CD4-positive, alpha-beta memory T cell (primary cell): ENCODE results near the gene TTLL5. TPM values are rescaled to one million over a fixed set of nuclear protein-coding genes. Genes with fewer than 3 reads are reported as not detected.
A peak's percentile ranks its signal among the peaks of the same experiment; 100 is the strongest.

ENCODE experiments used
- CTCF ChIA-PET: fragments of 350-600 bp; sonication (Branson Sonifier 250); formaldehyde crosslinking; loops from one replicate; lab custom pipeline; 2021; ENCODE audit warnings: inconsistent platforms; ENCODE audit not compliant: partially characterized antibody; lab: Charles Lee
- POLR2A ChIA-PET: fragments of 350-600 bp; sonication (Branson Sonifier 250); formaldehyde crosslinking; loops from one replicate; lab custom pipeline; 2021; ENCODE audit not compliant: partially characterized antibody; lab: Charles Lee
- DNase-seq, 5 donors: peaks; one replicate each; pipeline versions ENCODE4 v3.0.0 to v3.0.0-alpha.2; 2020 to 2022; ENCODE audit warnings: mixed read lengths in 1 of 5
- H3K27ac ChIP-seq: one replicate; pipeline ENCODE4 v1.7.0; 2013; ENCODE audit warnings: low read depth, low read length
- H3K27me3 ChIP-seq: 2 replicates; pipeline ENCODE4 v1.7.0; 2013; ENCODE audit warnings: mild to moderate bottlenecking, low read length, moderate library complexity; ENCODE audit not compliant: insufficient read depth
- H3K36me3 ChIP-seq: 2 replicates; pipeline ENCODE4 v1.7.0; 2013; ENCODE audit warnings: mild to moderate bottlenecking, low read length, moderate library complexity; ENCODE audit not compliant: insufficient read depth
- H3K4me1 ChIP-seq: 2 replicates; pipeline ENCODE4 v1.7.0; 2013; ENCODE audit warnings: mild to moderate bottlenecking, low read length, moderate library complexity; ENCODE audit not compliant: insufficient read depth
- H3K4me3 ChIP-seq, 2 donors: one replicate each; pipeline ENCODE4 v1.7.0; 2013; ENCODE audit warnings: low read length in 2 of 2, mild to moderate bottlenecking in 1 of 2
- H3K9me3 ChIP-seq, 2 donors: one replicate each; pipeline ENCODE4 v1.7.0; 2013; ENCODE audit warnings: low read length in 2 of 2, control low read depth in 1 of 2; ENCODE audit not compliant: control insufficient read depth in 1 of 2
- H3K27ac Mint-ChIP-seq, 7 donors: one replicate each; pipeline ENCODE4 v1.8.0; 2020 to 2021; ENCODE audit warnings: mixed read lengths in 7 of 7, mild to moderate bottlenecking in 6 of 7, inconsistent platforms in 3 of 7, moderate library complexity in 3 of 7
- H3K27me3 Mint-ChIP-seq, 2 donors: one replicate each; pipeline ENCODE4 v1.8.0; 2020 to 2021; ENCODE audit warnings: mixed read lengths in 2 of 2
- H3K36me3 Mint-ChIP-seq, 2 donors: one replicate each; pipeline ENCODE4 v1.8.0; 2020 to 2021; ENCODE audit warnings: mixed read lengths in 2 of 2, inconsistent platforms in 1 of 2, mild to moderate bottlenecking in 1 of 2
- H3K4me1 Mint-ChIP-seq, 4 donors: one replicate each; pipeline ENCODE4 v1.8.0; 2020 to 2021; ENCODE audit warnings: mixed read lengths in 4 of 4, mild to moderate bottlenecking in 1 of 4
- H3K4me3 Mint-ChIP-seq, 8 donors: one replicate each; pipeline ENCODE4 v1.8.0; 2020 to 2021; ENCODE audit warnings: mixed read lengths in 8 of 8, mild to moderate bottlenecking in 7 of 8, moderate library complexity in 6 of 8, inconsistent platforms in 3 of 8
- H3K9me3 Mint-ChIP-seq, 8 donors: one replicate each; pipeline ENCODE4 v1.8.0; 2020 to 2021; ENCODE audit warnings: mixed read lengths in 8 of 8, mild to moderate bottlenecking in 5 of 8, inconsistent platforms in 3 of 8, moderate library complexity in 1 of 8
- intact Hi-C: fragments of 100-400 bp; cut with micrococcal nuclease; formaldehyde crosslinking; loops from one replicate; pipeline ENCODE4 v1.15.1; 2023
- polyA plus RNA-seq, 2 donors: library from polyadenylated mRNA; unstranded; fragments of 300-500 nt; fragmentation: Illumina TruSeq; gene quantifications; one replicate each; pipeline ENCODE4 v1.2.3, GENCODE V29; 2021
- total RNA-seq, 2 experiments: library from RNA; stranded (reverse); gene quantifications; one replicate each; pipeline ENCODE4 v1.2.3, GENCODE V29; 2021

Gene TTLL5
- total and polyA plus RNA-seq, 4 experiments from 2014 or later, result 8.4 to 28.2 (median 20.5) TPM

DNA sequence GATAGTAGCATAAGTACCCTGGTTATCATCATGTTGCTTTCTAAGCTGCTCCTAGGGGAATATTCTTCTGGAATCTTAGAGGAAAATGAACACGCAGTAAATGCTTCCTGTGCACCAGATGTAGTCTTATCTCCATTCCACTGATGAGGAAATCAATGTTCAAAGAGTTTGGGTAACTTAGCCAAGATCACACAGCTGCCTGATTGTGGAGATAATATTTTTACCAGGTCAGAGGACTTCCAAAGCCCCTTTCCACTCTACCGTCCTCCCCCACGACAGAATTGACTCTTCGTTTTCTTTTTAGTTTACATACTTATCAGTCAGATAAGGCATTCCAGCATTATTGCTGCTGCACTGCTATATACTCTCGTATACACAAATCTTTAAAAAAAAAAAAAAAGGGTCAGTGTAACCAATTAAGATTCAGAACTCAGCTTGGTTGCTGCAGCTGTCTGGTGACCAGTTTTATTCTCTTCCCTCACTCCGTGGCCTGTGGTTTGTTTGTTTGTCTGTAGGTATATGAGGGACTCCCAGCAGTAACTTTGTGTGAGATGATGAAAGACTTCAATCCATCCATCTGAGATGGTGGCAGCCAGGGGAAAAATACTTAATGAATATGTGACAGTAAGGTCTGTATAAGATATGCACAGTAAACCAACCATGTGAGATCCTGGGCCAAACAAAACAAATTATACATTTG is 210.3 kb downstream of the TTLL5 start:
- H3K4me3 ChIP-seq, result no peak overlapping the region
- H3K9me3 ChIP-seq, result no peaks in the 10 kb centered on the region
- ChIA-PET CTCF (no interaction called here), POLR2A (no interaction called here)
- no peaks in the 10 kb centered on the region for H3K4me1 ChIP-seq
- H3K36me3 ChIP-seq, result no peaks in the 10 kb centered on the region
- peak overlapping the region in 1 of 7 donors; percentile 38 for H3K27ac Mint-ChIP-seq
- intact Hi-C loops, result no loop called here
- H3K27ac ChIP-seq, result no peak overlapping the region
- H3K4me1 Mint-ChIP-seq, result peaks cover 0 to 3% (median 0%) of the 10 kb centered on the region in 4 donors
- H3K4me3 Mint-ChIP-seq, result no peak overlapping the region
- peaks cover 6 to 27% of the 10 kb centered on the region in 2 donors for H3K36me3 Mint-ChIP-seq
- no peaks in the 10 kb centered on the region for H3K27me3 Mint-ChIP-seq
- H3K27me3 ChIP-seq, result no peaks in the 10 kb centered on the region
- no peak for DNase-seq
- no peaks in the 10 kb centered on the region for H3K9me3 Mint-ChIP-seq

DNA sequence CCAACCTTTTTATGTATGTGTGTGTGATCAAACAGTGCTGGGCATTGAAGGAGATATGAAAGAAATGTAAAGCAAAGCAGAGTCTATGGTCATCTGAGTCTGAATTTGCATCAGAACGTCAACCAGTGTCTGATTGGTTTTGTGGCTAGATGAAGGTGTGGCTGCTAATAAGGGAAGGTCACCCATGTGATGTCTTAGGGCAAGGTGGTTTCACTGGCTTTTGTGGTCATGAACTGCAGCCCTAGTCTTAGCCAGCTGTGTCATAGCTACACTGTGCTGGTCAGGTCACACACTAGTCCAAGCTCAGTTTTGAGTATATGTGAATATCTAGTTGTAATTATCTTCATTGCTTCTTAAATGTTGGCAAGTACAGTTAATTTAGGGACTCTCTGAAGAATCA is 214.9 kb downstream of the TTLL5 start:
- no peak overlapping the region for H3K27ac Mint-ChIP-seq

DNA sequence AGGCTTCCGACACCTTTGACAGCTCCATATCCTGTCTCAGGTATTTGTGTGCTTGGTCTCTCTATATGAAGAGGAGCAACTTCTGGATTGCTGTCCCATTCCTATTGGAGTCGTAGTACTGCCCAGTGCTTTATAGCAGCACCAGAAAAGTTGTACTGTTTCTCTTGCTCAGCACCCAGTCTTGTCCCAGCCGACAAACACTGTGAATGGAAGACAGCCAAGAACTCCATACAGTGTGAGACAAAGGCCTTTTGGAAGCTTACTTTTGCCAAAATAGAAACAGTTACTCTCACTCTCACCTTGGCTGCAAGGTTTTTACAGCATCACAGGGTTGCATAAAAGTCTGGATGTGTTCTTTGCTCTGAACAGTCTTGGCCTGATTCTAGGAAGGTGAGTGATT is 215.5 kb downstream of the TTLL5 start:
- no peaks in the 10 kb centered on the region for H3K9me3 ChIP-seq
- intact Hi-C loops, result no loop called here
- Mint-ChIP-seq H3K27me3 (no peaks in the 10 kb centered on the region), H3K36me3 (peaks cover 6 to 20% of the 10 kb centered on the region in 2 donors), H3K9me3 (no peaks in the 10 kb centered on the region), H3K4me1 (peaks cover 0 to 2% (median 0%) of the 10 kb centered on the region in 4 donors), H3K27ac (no peak overlapping the region), H3K4me3 (no peak overlapping the region)
- no peak for DNase-seq
- no peak overlapping the region for H3K27ac ChIP-seq
- H3K4me3 ChIP-seq, result no peak overlapping the region
- CTCF ChIA-PET, result interaction anchor here (2.1 kb wide), 1 partner anchor 30 kb away, joined by 5 read pairs; no protein-coding TSS in a partner anchor
- H3K36me3 ChIP-seq, result no peaks in the 10 kb centered on the region
- POLR2A ChIA-PET, result no interaction called here
- no peaks in the 10 kb centered on the region for H3K27me3 ChIP-seq
- no peaks in the 10 kb centered on the region for H3K4me1 ChIP-seq

More for the DNA sequence above, 214.9 kb downstream of the TTLL5 start:
- Mint-ChIP-seq H3K27me3 (no peaks in the 10 kb centered on the region), H3K9me3 (no peaks in the 10 kb centered on the region), H3K4me3 (no peak overlapping the region), H3K4me1 (peaks cover 0 to 2% (median 0%) of the 10 kb centered on the region in 4 donors), H3K36me3 (peaks cover 6 to 21% of the 10 kb centered on the region in 2 donors)
- intact Hi-C loops, result no loop called here
- no peaks in the 10 kb centered on the region for H3K36me3 ChIP-seq
- H3K4me1 ChIP-seq, result no peaks in the 10 kb centered on the region
- no peak for DNase-seq
- no peaks in the 10 kb centered on the region for H3K27me3 ChIP-seq
- no peak overlapping the region for H3K4me3 ChIP-seq
- ChIA-PET POLR2A (no interaction called here), CTCF (interaction anchor here (2.1 kb wide), 1 partner anchor 31 kb away, joined by 5 read pairs; no protein-coding TSS in a partner anchor)
- no peaks in the 10 kb centered on the region for H3K9me3 ChIP-seq
- H3K27ac ChIP-seq, result no peak overlapping the region

DNA sequence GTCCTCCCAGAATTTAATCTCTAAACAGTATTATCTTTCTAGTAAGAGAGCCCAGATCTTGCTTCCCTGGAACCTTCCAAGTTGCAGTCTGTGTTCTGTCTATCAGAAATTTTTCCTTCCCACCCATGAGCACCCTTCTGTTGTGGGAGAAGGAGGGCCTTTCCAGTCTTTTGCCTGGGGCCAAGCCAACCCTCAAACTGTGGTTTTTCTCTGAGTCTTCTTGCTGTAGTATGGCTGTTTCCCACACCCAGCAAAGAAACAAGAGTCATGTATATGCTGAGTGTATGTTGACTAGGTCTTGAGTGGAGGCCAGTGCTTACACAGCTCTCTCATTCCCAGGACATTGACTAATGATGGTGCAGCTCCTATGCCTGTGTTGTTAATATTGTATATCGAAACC is 216.2 kb downstream of the TTLL5 start:
- H3K4me1 Mint-ChIP-seq, result peaks cover 0 to 2% (median 0%) of the 10 kb centered on the region in 4 donors
- H3K4me3 Mint-ChIP-seq, result no peak overlapping the region
- Histone ChIP-seq H3K4me1 (no peaks in the 10 kb centered on the region), H3K36me3 (no peaks in the 10 kb centered on the region), H3K27me3 (no peaks in the 10 kb centered on the region), H3K9me3 (no peaks in the 10 kb centered on the region), H3K27ac (no peak overlapping the region), H3K4me3 (no peak overlapping the region)
- no peaks in the 10 kb centered on the region for H3K9me3 Mint-ChIP-seq
- H3K27ac Mint-ChIP-seq, result no peak overlapping the region
- no peak for DNase-seq
- CTCF ChIA-PET, result interaction anchor here (2.1 kb wide), 1 partner anchor 29 kb away, joined by 5 read pairs; no protein-coding TSS in a partner anchor
- intact Hi-C loops, result no loop called here
- POLR2A ChIA-PET, result no interaction called here
- peaks cover 7 to 22% of the 10 kb centered on the region in 2 donors for H3K36me3 Mint-ChIP-seq
- no peaks in the 10 kb centered on the region for H3K27me3 Mint-ChIP-seq

DNA sequence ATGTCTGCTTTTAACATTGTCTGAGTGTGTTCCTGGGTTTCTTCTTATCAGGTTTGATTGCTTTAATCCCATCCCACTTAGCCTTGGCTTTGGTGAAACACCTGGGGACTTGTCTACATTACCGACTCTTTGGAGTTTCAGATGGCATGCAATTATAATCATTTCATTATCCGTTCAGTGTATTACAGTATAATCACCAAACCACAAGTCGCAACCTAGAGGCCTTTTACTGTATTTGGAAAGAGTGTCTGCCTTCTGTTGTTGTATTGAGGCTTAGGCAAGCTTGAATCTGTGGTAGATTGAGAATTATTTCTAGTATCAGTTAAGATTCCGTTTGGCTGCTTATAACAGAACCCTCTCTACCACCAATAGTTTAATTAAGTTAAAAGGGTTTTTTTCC is 216.8 kb downstream of the TTLL5 start:
- H3K4me1 Mint-ChIP-seq, result peaks cover 0 to 2% (median 0%) of the 10 kb centered on the region in 4 donors
- H3K27me3 ChIP-seq, result no peaks in the 10 kb centered on the region

DNA sequence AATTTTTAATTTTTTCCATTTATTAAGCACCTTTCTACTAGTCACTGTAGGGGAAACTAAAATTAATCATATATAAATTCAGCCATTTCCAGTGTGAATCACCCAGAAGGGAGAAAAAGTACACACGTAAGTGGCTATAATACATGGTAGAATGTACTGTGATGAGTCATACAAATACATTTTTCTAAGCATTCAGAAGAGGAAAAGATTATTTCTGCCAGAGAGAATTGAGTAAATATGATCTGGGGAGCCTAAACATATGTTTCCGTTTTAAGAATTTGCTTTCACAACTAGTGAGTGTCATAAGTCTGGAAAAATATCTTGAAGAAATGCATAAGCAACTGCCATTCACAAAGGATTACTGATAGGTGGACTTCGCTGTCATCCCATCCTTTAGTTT is 218.0 kb downstream of the TTLL5 start:
- no peak for DNase-seq
- POLR2A ChIA-PET, result no interaction called here
- H3K36me3 ChIP-seq, result peaks cover 4% of the 10 kb centered on the region
- no peaks in the 10 kb centered on the region for H3K27me3 Mint-ChIP-seq
- peak overlapping the region in 1 of 7 donors; percentile 66 for H3K27ac Mint-ChIP-seq
- H3K9me3 ChIP-seq, result no peaks in the 10 kb centered on the region
- H3K4me3 Mint-ChIP-seq, result no peak overlapping the region
- H3K4me1 ChIP-seq, result no peaks in the 10 kb centered on the region
- intact Hi-C loops, result no loop called here
- H3K9me3 Mint-ChIP-seq, result no peaks in the 10 kb centered on the region
- no peak overlapping the region for H3K4me3 ChIP-seq
- H3K27ac ChIP-seq, result no peak overlapping the region
- CTCF ChIA-PET, result no interaction called here
- peaks cover 0 to 2% (median 0%) of the 10 kb centered on the region in 4 donors for H3K4me1 Mint-ChIP-seq
- no peaks in the 10 kb centered on the region for H3K27me3 ChIP-seq
- peaks cover 16 to 35% of the 10 kb centered on the region in 2 donors for H3K36me3 Mint-ChIP-seq

More for the DNA sequence above, 216.8 kb downstream of the TTLL5 start:
- Histone ChIP-seq H3K36me3 (peaks cover under 1% of the 10 kb centered on the region), H3K27ac (no peak overlapping the region), H3K9me3 (no peaks in the 10 kb centered on the region), H3K4me1 (no peaks in the 10 kb centered on the region), H3K4me3 (no peak overlapping the region)
- Mint-ChIP-seq H3K4me3 (no peak overlapping the region), H3K27ac (no peak overlapping the region), H3K9me3 (no peaks in the 10 kb centered on the region), H3K36me3 (peaks cover 8 to 28% of the 10 kb centered on the region in 2 donors), H3K27me3 (no peaks in the 10 kb centered on the region)
- DNase-seq, result no peak
- POLR2A ChIA-PET, result no interaction called here
- CTCF ChIA-PET, result no interaction called here
- intact Hi-C loops, result no loop called here

DNA sequence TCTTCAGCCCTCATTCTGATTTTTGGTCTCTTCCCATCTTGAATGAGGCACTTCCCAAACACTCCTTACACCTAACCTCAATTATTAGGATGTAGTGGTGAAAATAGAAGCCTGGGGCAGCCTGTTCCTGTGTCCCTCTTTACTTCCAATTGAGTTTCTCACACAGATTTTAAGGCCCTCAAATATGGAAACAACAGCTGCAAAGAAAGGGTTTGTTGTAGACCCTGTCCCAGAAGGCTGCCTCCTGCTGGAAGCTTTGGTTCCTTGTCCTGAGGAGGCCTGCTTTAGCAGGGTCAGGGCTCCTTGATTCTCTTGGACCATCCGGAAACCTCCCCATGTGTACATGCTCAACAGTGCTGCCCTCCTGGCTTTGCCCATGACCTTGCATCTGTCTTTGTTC is 219.5 kb downstream of the TTLL5 start:
- no peak overlapping the region for H3K4me3 Mint-ChIP-seq
- ChIA-PET POLR2A (no interaction called here), CTCF (interaction anchor here (0.9 to 1.2 kb wide), 2 partner anchors 11 to 27 kb away, joined by 3 to 4 read pairs; no protein-coding TSS in a partner anchor)
- Histone ChIP-seq H3K9me3 (no peaks in the 10 kb centered on the region), H3K4me3 (no peak overlapping the region), H3K27ac (no peak overlapping the region), H3K27me3 (no peaks in the 10 kb centered on the region), H3K36me3 (peaks cover 4% of the 10 kb centered on the region), H3K4me1 (no peaks in the 10 kb centered on the region)
- peaks cover 19 to 38% of the 10 kb centered on the region in 2 donors for H3K36me3 Mint-ChIP-seq
- no peaks in the 10 kb centered on the region for H3K27me3 Mint-ChIP-seq
- H3K27ac Mint-ChIP-seq, result peak overlapping the region in 1 of 7 donors; percentile 46
- peaks cover 0 to 2% (median 0%) of the 10 kb centered on the region in 4 donors for H3K4me1 Mint-ChIP-seq
- intact Hi-C loops, result no loop called here
- no peaks in the 10 kb centered on the region for H3K9me3 Mint-ChIP-seq
- no peak for DNase-seq
